SK-N-SH (cell line): Measurements from ENCODE around the gene TEKTIP1. TPM values are rescaled to one million over a fixed set of nuclear protein-coding genes. Genes with fewer than 3 reads are reported as not detected.
A peak's percentile ranks its signal among the peaks of the same experiment; 100 is the strongest.

Experiments
- CTCF ChIA-PET: fragments of 300-600, 350-600 bp; formaldehyde crosslinking; extraction: SDS; loops from one replicate; lab custom pipeline; 2021; lab: Yijun Ruan, JAX
- POLR2A ChIA-PET: fragments of 350-600 bp; sonication (Branson Sonifier 250); formaldehyde crosslinking; extraction: SDS; loops from one replicate; lab custom pipeline; 2020; ENCODE audit warnings: antibody characterized with exemption, inconsistent platforms; lab: Yijun Ruan, JAX
- DNase-seq: peaks from one replicate; pipeline ENCODE4 v3.0.0; 2012
- H2AFZ ChIP-seq: fragments of 200-600 bp; sonication (generic); 2 replicates; pipeline ENCODE4 v1.8.1; 2016; ENCODE audit warnings: antibody characterized with exemption, mild to moderate bottlenecking, low read depth
- H3F3A ChIP-seq: fragments of 200-600 bp; sonication (generic); replicated peaks from 2 replicates; pipeline ENCODE3; 2016; ENCODE audit warnings: antibody characterized with exemption, mild to moderate bottlenecking; ENCODE audit not compliant: insufficient read depth
- H3K27ac ChIP-seq, 2 experiments: fragments of 200-500 bp in 1 of 2; fragments of 200-600 bp in 1 of 2; sonication (Bioruptor generic) in 1 of 2; sonication (generic), shearing (Covaris generic) in 1 of 2; 2 replicates each; pipeline versions ENCODE4 v1.5.1 to v1.6.1; 2014 to 2016; ENCODE audit warnings: low read depth in 2 of 2, inconsistent platforms in 1 of 2, low read length in 1 of 2, mild to moderate bottlenecking in 1 of 2, mixed read lengths in 1 of 2
- H3K27me3 ChIP-seq: fragments of 200-600 bp; sonication (generic), shearing (Covaris generic); 2 replicates; pipeline ENCODE4 v1.6.1; 2016; ENCODE audit warnings: mixed run types; ENCODE audit not compliant: insufficient read depth
- H3K36me3 ChIP-seq, 2 experiments: fragments of 200-500 bp in 1 of 2; fragments of 200-600 bp in 1 of 2; sonication (Bioruptor generic) in 1 of 2; sonication (generic) in 1 of 2; replicated peaks in 1 of 2; 2 replicates each; pipeline versions ENCODE3 to v1.5.1; 2014 to 2016; ENCODE audit warnings: low read length in 1 of 2, mild to moderate bottlenecking in 1 of 2; ENCODE audit not compliant: insufficient read depth in 2 of 2, control insufficient read depth in 1 of 2
- H3K4me1 ChIP-seq, 2 experiments: fragments of 200-500 bp in 1 of 2; fragments of 200-600 bp in 1 of 2; sonication (Bioruptor generic) in 1 of 2; sonication (generic), shearing (Covaris generic) in 1 of 2; 2 replicates each; pipeline versions ENCODE4 v1.5.1 to v1.6.1; 2014 to 2016; ENCODE audit warnings: low read depth in 1 of 2, low read length in 1 of 2, mixed run types in 1 of 2; ENCODE audit not compliant: insufficient read depth in 2 of 2, control insufficient read depth in 1 of 2
- H3K4me2 ChIP-seq: fragments of 200-600 bp; sonication (generic), shearing (Covaris generic); 2 replicates; pipeline ENCODE4 v1.6.1; 2017; ENCODE audit warnings: mixed run types
- H3K4me3 ChIP-seq, 2 experiments: fragments of 200-500 bp in 1 of 2; fragments of 200-600 bp in 1 of 2; sonication (Bioruptor generic) in 1 of 2; sonication (generic), shearing (Covaris generic) in 1 of 2; 2 replicates each; pipeline versions ENCODE4 v1.5.1 to v1.8.1; 2014 to 2016; ENCODE audit warnings: low read depth in 2 of 2, inconsistent platforms in 1 of 2, low read length in 1 of 2, mild to moderate bottlenecking in 1 of 2, mixed read lengths in 1 of 2, moderate library complexity in 1 of 2
- H3K79me2 ChIP-seq: fragments of 200-600 bp; sonication (generic); 2 replicates; pipeline ENCODE4 v1.8.1; 2017; ENCODE audit warnings: mild to moderate bottlenecking; ENCODE audit not compliant: insufficient read depth
- H3K9ac ChIP-seq: fragments of 200-600 bp; sonication (generic); 2 replicates; pipeline ENCODE4 v1.6.1; 2017; ENCODE audit warnings: mixed run types
- H3K9me2 ChIP-seq: fragments of 200-600 bp; sonication (generic); 2 replicates; pipeline ENCODE4 v1.6.1; 2017; ENCODE audit warnings: mixed run types
- H3K9me3 ChIP-seq: fragments of 200-600 bp; sonication (generic); 2 replicates; pipeline ENCODE4 v1.6.1; 2017; ENCODE audit warnings: mixed run types, mild to moderate bottlenecking, moderate library complexity
- H4K20me1 ChIP-seq: fragments of 200-600 bp; sonication (generic); 2 replicates; pipeline ENCODE4 v1.6.1; 2017; ENCODE audit warnings: mild to moderate bottlenecking, mixed run types; ENCODE audit not compliant: insufficient read depth
- FOXJ3 ChIP-seq: sonication (generic); formaldehyde crosslinking; IDR thresholded peaks from 2 replicates; pipeline ENCODE4 v1.5.1; 2020; ENCODE audit warnings: mild to moderate bottlenecking, missing genetic modification reagents
- GATA2 ChIP-seq: sonication (generic); formaldehyde crosslinking; IDR thresholded peaks from 2 replicates; pipeline ENCODE4 v1.5.0; 2020; ENCODE audit warnings: mild to moderate bottlenecking, missing genetic modification reagents
- MXI1 ChIP-seq: IDR thresholded peaks from 2 replicates; pipeline ENCODE4 v1.6.1; 2012; ENCODE audit warnings: mild to moderate bottlenecking, low read depth, low read length, improper control_type of control experiment
- NRF1 ChIP-seq: IDR thresholded peaks from 2 replicates; pipeline ENCODE4 v1.6.1; 2012; ENCODE audit warnings: low read depth, mild to moderate bottlenecking, low read length
- POLR2AphosphoS5 ChIP-seq: IDR thresholded peaks from 2 replicates; pipeline ENCODE4 v1.6.1; 2012; ENCODE audit warnings: low read depth, low read length
- RAD21 ChIP-seq: IDR thresholded peaks from 2 replicates; pipeline ENCODE4 v1.6.1; 2012; ENCODE audit warnings: mild to moderate bottlenecking, low read length
- RFX5 ChIP-seq: IDR thresholded peaks from 2 replicates; pipeline ENCODE4 v1.6.1; 2012; ENCODE audit warnings: mild to moderate bottlenecking, improper control_type of control experiment, low read length
- RXRA ChIP-seq: IDR thresholded peaks from 2 replicates; pipeline ENCODE4 v1.4.0; 2012; ENCODE audit warnings: low read depth, mild to moderate bottlenecking, borderline replicate concordance
- SIN3A ChIP-seq: IDR thresholded peaks from 2 replicates; pipeline ENCODE4 v1.6.1; 2012; ENCODE audit warnings: low read depth, mild to moderate bottlenecking, low read length, moderate library complexity, borderline replicate concordance
- SMC3 ChIP-seq: IDR thresholded peaks from 2 replicates; pipeline ENCODE4 v1.6.1; 2012; ENCODE audit warnings: low read depth, low read length, improper control_type of control experiment
- TCF12 ChIP-seq: IDR thresholded peaks from 2 replicates; pipeline ENCODE4 v1.4.0; 2012
- USF1 ChIP-seq: IDR thresholded peaks from 2 replicates; pipeline ENCODE4 v1.4.0; 2012; ENCODE audit warnings: low read depth, borderline replicate concordance
- WGBS: methylation state at CpG from one replicate; pipeline ENCODE4 v1.1.6; 2017; ENCODE audit warnings: low lambda C conversion rate; 5-methylcytosine and 5-hydroxymethylcytosine counted together
- polyA plus RNA-seq, 3 experiments: library from polyadenylated mRNA; depleted of rRNA; stranded (reverse); fragments of >200 nt; gene quantifications; 2 replicates each; pipeline ENCODE4 v1.2.3, GENCODE V29; 2012
- TF ChIP-seq, protein P1 (sequence below): fragments of 200-600 bp; sonication (generic); IDR thresholded peaks from 2 replicates; pipeline ENCODE4 v1.6.1; 2017; ENCODE audit warnings: antibody characterized with exemption, mild to moderate bottlenecking, moderate library complexity
- TF ChIP-seq, protein P2 (sequence below): IDR thresholded peaks from 2 replicates; pipeline ENCODE4 v1.6.1; 2012; ENCODE audit warnings: mild to moderate bottlenecking, low read depth, low read length, moderate library complexity

TEKTIP1 gene
- polyA plus RNA-seq, 1 of the 3 experiments (the other 2 are of a cell fraction), result 0.12 TPM

GRCh38 chr19:3544742-3545668 lies 6.0 kb downstream of the TEKTIP1 start:
- H3K79me2 ChIP-seq, result peaks cover under 1% of the 10 kb centered on the region; the same call in 1 of the 2 replicates
- no peak overlapping the region for H3K9ac ChIP-seq
- no peak overlapping the region for H3K27ac ChIP-seq
- no peaks in the 10 kb centered on the region; a peak in 1 of 4 replicates for H3K4me1 ChIP-seq
- no peaks in the 10 kb centered on the region for H3K9me2 ChIP-seq
- no peak overlapping the region for H3K4me2 ChIP-seq
- POLR2A ChIA-PET, result interaction anchor here (0.5 to 1.0 kb wide), 2 partner anchors 8 to 324 kb away, joined by 3 read pairs; partner anchors contain the start of gene ZFR2
- no peak overlapping the region; a peak in 1 of 4 replicates for H3K4me3 ChIP-seq
- 62% methylated on average over 15 of the region's 30 CpGs for WGBS
- TF ChIP-seq SMC3 (peak; percentile 79), RAD21 (peak; percentile 63), NRF1 (no peak)
- TF ChIP-seq, protein P1, sequence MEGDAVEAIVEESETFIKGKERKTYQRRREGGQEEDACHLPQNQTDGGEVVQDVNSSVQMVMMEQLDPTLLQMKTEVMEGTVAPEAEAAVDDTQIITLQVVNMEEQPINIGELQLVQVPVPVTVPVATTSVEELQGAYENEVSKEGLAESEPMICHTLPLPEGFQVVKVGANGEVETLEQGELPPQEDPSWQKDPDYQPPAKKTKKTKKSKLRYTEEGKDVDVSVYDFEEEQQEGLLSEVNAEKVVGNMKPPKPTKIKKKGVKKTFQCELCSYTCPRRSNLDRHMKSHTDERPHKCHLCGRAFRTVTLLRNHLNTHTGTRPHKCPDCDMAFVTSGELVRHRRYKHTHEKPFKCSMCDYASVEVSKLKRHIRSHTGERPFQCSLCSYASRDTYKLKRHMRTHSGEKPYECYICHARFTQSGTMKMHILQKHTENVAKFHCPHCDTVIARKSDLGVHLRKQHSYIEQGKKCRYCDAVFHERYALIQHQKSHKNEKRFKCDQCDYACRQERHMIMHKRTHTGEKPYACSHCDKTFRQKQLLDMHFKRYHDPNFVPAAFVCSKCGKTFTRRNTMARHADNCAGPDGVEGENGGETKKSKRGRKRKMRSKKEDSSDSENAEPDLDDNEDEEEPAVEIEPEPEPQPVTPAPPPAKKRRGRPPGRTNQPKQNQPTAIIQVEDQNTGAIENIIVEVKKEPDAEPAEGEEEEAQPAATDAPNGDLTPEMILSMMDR, result peak; percentile 88
- TF ChIP-seq, all 33 proteins: peak for 3
- Histone ChIP-seq H2AFZ (no peak overlapping the region), H3K9me3 (no peaks in the 10 kb centered on the region), H3K36me3 (peaks cover 0 to 30% of the 10 kb centered on the region in 2 experiments), H4K20me1 (0 out of 2 replicates have a peak, but pooled peaks cover 7% of the 10 kb centered on the region), H3K27me3 (no peaks in the 10 kb centered on the region), H3F3A (peaks cover 7% of the 10 kb centered on the region)
- DNase-seq, result peak; percentile 94
- CTCF ChIA-PET, result interaction anchor here (0.5 to 6.0 kb wide), 35 partner anchors 9 to 602 kb away, joined by 3 to 73 read pairs (median 4); partner anchors contain the start of genes GIPC3, MFSD12 and TBXA2R

DNA sequence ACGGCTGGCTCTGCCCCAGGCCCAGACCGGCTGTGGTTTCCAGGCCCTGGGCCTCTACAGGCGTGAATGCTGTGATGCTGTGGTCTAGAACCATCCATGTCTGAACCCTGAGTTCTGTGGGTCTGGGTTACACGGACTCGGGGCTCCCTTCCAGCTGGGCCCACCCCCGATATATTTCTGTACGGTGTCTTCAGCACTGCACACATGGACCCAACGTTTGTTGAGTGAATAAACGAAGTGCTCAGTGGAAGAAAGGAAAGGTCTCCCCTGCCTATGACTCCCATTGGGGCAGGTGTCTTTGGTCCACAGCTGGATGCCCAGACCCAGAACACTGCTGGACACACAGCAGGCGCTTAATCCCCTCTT lies 6.7 kb downstream of the TEKTIP1 start:
- Histone ChIP-seq H3K27me3 (no peaks in the 10 kb centered on the region), H3K27ac (no peak overlapping the region), H3K9me2 (no peaks in the 10 kb centered on the region), H4K20me1 (0 out of 2 replicates have a peak, but pooled peaks cover 7% of the 10 kb centered on the region), H3K4me1 (no peaks in the 10 kb centered on the region; a peak in 1 of 4 replicates), H3K36me3 (peaks cover 0 to 30% of the 10 kb centered on the region in 2 experiments), H3K79me2 (peaks cover 7% of the 10 kb centered on the region; the same call in 1 of the 2 replicates), H3F3A (peaks cover 7% of the 10 kb centered on the region), H3K9ac (no peak overlapping the region), H3K4me2 (no peak overlapping the region), H3K4me3 (no peak overlapping the region), H2AFZ (no peak overlapping the region), H3K9me3 (no peaks in the 10 kb centered on the region)
- ChIA-PET CTCF (interaction anchor here (0.5 to 6.0 kb wide), 30 partner anchors 9 to 241 kb away, joined by 3 to 73 read pairs (median 4); partner anchors contain the start of genes GIPC3, MFSD12 and TBXA2R), POLR2A (interaction anchor here (1.0 kb wide), 1 partner anchor 9 kb away, joined by 3 read pairs; no protein-coding TSS in a partner anchor)
- WGBS, result 84% methylated on average over 10 of the region's 10 CpGs
- DNase-seq, result no peak
- TF ChIP-seq SIN3A (no peak), TCF12 (no peak), USF1 (no peak), GATA2 (CRISPR knock-in tag) (no peak), RXRA (no peak), MXI1 (no peak), RAD21 (no peak), FOXJ3 (CRISPR knock-in tag) (no peak), POLR2AphosphoS5 (no peak), RFX5 (no peak)
- TF ChIP-seq, protein P1, result no peak
- TF ChIP-seq, protein P2, sequence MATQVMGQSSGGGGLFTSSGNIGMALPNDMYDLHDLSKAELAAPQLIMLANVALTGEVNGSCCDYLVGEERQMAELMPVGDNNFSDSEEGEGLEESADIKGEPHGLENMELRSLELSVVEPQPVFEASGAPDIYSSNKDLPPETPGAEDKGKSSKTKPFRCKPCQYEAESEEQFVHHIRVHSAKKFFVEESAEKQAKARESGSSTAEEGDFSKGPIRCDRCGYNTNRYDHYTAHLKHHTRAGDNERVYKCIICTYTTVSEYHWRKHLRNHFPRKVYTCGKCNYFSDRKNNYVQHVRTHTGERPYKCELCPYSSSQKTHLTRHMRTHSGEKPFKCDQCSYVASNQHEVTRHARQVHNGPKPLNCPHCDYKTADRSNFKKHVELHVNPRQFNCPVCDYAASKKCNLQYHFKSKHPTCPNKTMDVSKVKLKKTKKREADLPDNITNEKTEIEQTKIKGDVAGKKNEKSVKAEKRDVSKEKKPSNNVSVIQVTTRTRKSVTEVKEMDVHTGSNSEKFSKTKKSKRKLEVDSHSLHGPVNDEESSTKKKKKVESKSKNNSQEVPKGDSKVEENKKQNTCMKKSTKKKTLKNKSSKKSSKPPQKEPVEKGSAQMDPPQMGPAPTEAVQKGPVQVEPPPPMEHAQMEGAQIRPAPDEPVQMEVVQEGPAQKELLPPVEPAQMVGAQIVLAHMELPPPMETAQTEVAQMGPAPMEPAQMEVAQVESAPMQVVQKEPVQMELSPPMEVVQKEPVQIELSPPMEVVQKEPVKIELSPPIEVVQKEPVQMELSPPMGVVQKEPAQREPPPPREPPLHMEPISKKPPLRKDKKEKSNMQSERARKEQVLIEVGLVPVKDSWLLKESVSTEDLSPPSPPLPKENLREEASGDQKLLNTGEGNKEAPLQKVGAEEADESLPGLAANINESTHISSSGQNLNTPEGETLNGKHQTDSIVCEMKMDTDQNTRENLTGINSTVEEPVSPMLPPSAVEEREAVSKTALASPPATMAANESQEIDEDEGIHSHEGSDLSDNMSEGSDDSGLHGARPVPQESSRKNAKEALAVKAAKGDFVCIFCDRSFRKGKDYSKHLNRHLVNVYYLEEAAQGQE, result no peak
